GM18508 (cell line): ENCODE data around the gene HEYL.
"Not testable (repeated sequence)": the region's sequence is repeated elsewhere in the genome, so short reads cannot be mapped to it uniquely, and the experiment has no call there.

Experiments
- ATAC-seq: cut with Tn5 transposase; IDR thresholded peaks from one replicate; pipeline ENCODE4 v1.9.1; 2021; ENCODE audit warnings: moderate number of reproducible peaks; ENCODE audit not compliant: insufficient read depth, unreplicated experiment

Gene HEYL

DNA sequence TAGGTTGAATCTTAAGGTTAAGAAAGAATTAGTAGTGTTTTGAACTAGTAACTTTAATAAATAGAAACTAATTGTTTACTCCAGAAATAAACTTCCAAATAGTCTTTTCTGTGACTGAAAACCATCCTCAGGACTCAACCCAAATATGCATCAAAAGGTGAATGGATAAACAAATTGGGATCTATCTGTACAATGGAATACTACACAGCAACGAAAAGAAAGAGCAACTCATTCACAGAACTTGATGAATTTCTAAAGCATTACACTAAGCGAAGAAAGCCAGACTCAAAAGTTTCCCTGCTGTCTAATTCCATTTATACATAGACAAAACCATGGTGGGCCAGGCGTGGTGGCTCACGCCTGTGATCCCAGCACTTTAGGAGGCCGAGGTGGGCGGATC, 25.0 kb downstream of the HEYL start:
- no peak for ATAC-seq

DNA sequence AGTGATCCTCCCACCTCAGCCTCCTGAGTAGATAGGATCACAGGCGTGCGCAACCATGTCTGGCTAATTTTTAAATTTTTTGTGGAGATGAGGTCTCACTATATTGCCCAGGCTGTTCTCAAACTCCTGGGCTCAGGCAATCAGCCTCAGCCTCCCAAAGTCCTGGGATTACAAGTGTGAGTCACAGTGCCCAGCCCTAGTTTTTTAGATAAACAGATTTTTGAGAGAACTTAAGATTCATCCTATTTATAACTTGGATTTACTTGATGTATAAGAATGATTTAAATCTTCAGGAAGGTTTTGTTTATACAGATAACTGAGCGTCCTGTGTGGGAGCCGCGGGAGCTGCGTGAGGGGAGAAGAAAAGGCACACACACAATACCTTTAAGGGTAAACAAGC, 26.2 kb downstream of the HEYL start:
- ATAC-seq, result no peak

DNA sequence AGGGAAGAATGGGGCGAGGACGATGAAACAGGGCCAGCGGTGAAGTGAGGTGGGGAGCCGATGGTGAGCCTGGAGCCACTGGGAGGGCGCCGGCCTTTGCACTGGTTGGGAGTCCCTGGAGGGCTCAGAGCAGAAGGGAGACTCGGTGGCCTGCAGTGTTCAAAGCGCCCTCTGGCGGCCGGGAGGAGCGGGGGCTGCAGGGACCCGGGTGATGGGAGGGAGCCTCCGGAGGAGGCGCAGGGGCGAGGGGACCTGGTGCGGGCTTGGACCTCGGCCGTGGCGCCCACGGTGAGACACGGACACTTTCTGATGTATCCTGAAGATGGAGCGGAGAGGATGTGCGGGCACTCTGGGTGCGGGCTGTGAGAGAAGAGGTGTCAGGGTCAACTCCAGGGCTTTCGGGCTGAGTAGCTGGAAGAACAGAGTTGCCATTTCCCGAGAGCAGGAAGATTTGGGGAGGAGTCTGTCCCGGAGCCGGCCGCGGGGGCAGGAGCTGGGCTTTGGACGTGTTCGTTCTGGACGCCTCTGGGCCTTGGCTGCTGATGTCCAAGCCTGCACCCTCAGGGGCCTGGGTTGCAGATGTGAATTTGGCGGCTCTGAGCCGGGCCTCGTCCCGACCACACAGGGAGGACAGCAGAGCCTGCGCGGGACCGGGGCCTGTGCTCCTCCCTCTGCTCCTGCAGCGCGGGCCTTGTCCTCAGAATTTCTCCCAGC, 29.7 kb downstream of the HEYL start:
- ATAC-seq, result no peak

- no peak for ATAC-seq
These were observed 30.5 kb downstream of the HEYL start for GRCh38 chr1:39608921-39609320.

DNA sequence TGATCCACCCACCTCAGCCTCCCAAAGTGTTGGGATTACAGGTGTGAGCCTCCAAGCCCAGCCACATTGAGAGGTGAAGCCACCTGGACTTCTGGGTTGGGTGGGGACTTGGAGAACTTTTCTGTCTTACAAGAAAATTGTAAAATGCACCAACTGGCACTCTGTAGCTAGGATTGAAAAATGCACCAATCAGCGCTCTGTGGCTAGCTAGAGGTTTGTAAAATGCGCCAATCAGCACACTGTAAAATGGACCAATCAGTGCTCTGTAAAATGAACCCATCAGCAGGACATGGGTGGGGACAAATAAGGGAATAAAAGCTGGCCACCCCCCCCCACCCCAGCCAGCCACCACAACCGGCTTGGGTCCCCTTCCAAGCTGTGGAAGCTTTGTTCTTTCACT, 35.8 kb downstream of the HEYL start:
- ATAC-seq, result not testable (repeated sequence)

- ATAC-seq, result not testable (repeated sequence)
These were observed 37.7 kb downstream of the HEYL start for GRCh38 chr1:39601667-39602255.

DNA sequence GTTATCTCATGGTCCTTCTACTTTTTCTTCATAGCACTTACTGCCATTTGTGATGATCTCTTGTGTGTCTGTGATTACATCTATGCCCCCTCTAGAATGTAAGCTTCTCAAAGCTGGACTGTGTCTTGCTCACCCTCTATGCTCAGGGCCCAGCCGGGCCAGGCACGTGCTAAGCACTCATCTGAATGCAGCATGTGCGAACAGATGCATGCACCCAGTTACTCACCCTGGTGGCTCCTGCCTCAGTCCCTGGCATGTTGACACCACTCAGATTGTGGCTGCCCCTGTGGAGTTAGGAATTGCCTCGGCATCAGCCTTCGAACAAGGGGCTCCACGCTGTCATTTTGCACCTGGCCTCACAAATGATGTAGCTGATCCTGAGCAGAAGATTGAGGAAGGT, 43.3 kb downstream of the HEYL start:
- ATAC-seq, result no peak

GRCh38 chr1:39593386-39593785, 46.1 kb downstream of the HEYL start:
- ATAC-seq, result no peak

DNA sequence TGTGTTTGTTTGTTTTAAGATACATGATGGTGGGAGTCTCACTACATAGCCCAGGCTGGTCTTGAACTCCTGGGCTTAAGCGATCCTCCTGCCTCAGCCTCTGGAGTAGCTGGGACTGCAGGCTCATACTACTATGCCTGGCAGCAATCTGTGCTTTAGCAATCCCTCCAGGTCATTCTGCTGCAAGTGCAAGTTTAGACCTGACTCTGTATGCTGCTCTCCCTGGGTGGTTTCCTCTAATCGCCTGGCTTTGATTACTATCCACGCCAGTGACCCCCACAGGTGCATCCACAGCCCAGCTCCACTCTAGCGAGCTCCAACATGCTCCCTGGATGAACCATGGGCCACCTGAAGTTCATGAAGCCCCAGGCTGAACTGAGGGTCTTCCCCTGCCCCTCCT, 47.4 kb downstream of the HEYL start:
- no peak for ATAC-seq

GRCh38 chr1:39590546-39590945, 48.9 kb downstream of the HEYL start:
- no peak for ATAC-seq

GRCh38 chr1:39585933-39586332, 53.5 kb downstream of the HEYL start:
- ATAC-seq, result no peak

DNA sequence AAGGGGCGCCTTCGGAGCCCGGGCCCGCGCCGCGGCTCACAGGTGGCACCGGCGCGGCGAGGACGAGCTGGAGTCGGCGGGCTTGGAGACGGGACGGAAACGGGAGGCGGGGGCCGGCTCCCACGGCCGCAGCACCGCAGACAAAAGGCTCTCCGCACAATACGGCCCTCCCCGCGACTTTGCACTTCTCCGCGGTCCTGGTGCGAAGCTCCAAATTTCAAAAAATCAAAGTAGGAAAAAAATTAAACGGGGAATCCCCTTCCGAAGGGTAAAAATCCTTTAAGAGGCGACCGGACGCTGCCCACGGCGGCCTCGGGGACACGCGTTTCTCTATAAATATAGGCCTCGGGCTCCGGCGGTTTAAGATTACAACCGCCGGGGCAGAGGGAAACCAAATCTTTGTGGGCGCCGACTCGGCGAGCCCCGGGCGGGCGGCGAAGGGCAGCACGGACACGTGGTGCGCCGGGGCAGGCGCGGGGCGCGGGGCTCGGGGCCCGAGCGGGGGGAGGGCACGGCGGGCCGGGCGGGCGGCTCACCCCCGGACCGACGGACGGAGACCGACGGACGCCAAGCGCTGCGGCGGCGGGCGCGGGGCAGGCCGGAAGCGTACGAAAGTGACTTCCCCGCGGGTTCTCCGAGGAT, 63.3 kb downstream of the HEYL start:
- no peak for ATAC-seq

DNA sequence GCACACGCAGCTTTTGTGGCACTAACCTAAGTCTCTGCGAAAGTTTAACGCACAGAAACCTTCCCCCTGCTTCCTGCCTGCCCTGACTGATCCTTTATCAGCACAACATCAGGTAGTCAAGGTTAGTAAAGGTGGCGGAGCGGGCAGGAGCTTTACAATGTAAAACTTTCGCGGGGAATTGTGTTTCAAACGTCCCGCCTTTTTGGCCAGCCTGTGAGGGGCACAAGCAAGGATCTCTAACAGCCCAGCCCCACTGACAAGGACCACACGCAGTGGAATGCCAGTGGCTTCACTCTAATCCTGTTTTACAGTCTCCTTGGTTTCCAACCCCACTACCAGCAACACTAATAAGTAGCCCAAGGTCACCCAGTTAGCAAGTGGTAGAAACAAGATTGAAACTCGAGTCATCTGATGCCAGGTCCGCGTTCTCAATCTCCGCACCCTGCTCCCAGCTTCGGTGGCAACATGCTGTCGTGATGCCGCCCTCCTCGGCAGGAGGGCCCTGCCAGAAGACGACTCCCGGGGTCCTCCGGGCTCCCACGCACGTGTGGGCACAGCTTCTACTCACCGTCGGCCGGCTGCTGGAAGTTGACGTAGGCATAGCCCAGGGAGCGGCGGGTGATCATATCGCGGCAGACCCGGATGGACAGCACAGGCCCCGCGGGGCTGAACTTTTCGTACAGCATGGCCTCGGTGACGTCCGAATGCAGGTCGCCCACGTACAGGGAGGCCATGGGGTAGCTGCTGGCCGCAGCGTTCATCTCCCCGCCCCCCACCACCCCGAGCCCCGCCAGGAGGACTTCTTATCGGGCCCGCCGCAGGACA, 64.0 kb downstream of the HEYL start:
- ATAC-seq, result no peak

DNA sequence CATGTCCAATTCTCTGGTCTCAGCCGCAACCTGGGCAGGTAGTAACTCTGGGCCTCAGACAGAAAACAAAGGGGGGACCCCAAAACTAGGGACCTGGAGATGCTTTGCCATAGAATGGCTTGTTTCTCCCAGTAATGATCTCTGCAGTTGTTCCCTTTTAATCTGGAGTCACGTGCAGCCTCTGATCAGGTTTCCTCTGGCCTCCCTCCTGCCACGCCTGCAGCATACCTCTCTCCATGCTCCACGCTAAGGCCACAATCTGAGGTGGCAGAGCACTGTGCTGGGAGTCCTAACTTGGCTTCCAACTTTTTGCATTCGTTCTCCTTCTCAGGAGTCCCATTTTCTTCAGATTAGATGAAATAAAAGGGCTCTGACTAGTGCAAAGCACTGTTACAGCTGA, 64.8 kb downstream of the HEYL start:
- ATAC-seq, result no peak
